HUES6 (cell line): ENCODE data around the gene MEF2A.
A peak's percentile ranks its signal among the peaks of the same experiment; 100 is the strongest.

Source experiments
- H3K27ac ChIP-seq: 2 replicates; pipeline ENCODE4 v1.7.0; 2013; ENCODE audit warnings: low read depth, mild to moderate bottlenecking, low read length, inconsistent platforms
- H3K27me3 ChIP-seq: 2 replicates; pipeline ENCODE4 v1.6.1; 2013; ENCODE audit warnings: low read length; ENCODE audit not compliant: control insufficient read depth, insufficient read depth
- H3K36me3 ChIP-seq: 2 replicates; pipeline ENCODE4 v1.6.1; 2013; ENCODE audit warnings: low read length; ENCODE audit not compliant: control insufficient read depth, insufficient read depth
- H3K4me1 ChIP-seq: 2 replicates; pipeline ENCODE4 v1.6.1; 2013; ENCODE audit warnings: low read length; ENCODE audit not compliant: control insufficient read depth, insufficient read depth
- H3K4me3 ChIP-seq: 2 replicates; pipeline ENCODE4 v1.5.1; 2013; ENCODE audit warnings: low read depth, low read length
- H3K9ac ChIP-seq: one replicate; pipeline ENCODE4 v1.6.1; 2013; ENCODE audit warnings: mild to moderate bottlenecking, low read length
- H3K9me3 ChIP-seq: 2 replicates; pipeline ENCODE4 v1.6.1; 2013; ENCODE audit warnings: low read depth, low read length; ENCODE audit not compliant: control insufficient read depth, insufficient read depth

MEF2A gene

DNA sequence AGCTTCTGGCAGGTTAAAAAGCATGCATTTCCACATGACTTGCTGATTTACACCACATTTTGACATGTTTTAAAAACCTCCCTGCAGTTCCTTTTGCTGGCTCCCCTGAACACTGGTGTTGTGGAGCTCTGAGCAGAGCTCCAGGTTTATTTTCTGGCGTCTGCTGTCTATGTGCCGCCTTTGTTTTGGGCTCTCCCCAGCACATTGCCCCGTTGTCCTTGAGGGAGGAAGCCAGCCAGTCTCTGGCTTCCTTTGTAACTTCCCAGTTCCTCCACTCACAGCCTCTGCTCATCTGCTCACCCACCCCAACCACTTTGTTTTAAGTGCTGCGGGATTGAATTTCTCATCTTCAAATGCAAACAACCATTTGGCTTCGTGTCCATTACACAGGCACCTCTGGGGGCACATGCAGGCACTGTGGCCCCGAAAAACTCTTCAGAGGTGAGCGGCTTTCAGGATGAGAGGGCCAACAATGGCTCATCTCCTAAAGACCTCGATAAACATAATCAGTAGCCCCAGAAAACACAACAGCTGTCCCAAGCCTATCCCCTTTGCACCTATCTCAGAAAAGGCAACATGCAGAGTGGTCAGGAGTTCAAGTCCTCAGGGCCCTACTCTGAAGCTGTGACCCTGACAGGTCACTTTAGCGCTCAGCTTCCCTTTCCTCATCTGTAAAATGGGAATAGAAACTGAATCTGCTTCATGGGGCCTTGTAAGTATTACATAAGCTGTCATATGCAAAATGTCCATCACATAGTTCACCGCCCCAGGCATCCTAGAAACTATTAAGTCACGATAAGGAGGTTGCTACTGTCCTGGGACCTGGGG is 1.3 kb upstream of the MEF2A start:
- no peaks in the 10 kb centered on the region for H3K36me3 ChIP-seq
- H3K4me3 ChIP-seq, result peak overlapping the region; percentile 81
- peak overlapping the region; percentile 52 for H3K9ac ChIP-seq
- H3K27me3 ChIP-seq, result 0 out of 2 replicates have a peak, but pooled peaks cover 4% of the 10 kb centered on the region
- H3K27ac ChIP-seq, result no peak overlapping the region
- no peaks in the 10 kb centered on the region for H3K9me3 ChIP-seq
- H3K4me1 ChIP-seq, result peaks cover 38% of the 10 kb centered on the region

DNA sequence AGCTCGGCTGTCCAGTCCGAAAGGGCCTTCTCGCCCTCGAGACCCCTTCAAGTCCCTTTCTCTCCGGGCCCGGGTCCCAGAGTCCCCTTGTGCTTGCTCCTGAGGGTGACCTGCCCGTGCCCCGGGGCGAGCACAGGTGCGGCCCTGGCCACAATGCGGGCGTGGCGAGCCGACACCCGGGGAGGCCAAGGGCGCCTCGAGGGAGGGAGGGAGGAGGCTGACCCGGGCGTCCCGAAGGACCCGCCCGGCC is 810 bp upstream of the MEF2A start:
- H3K4me3 ChIP-seq, result peak overlapping the region; percentile 81

DNA sequence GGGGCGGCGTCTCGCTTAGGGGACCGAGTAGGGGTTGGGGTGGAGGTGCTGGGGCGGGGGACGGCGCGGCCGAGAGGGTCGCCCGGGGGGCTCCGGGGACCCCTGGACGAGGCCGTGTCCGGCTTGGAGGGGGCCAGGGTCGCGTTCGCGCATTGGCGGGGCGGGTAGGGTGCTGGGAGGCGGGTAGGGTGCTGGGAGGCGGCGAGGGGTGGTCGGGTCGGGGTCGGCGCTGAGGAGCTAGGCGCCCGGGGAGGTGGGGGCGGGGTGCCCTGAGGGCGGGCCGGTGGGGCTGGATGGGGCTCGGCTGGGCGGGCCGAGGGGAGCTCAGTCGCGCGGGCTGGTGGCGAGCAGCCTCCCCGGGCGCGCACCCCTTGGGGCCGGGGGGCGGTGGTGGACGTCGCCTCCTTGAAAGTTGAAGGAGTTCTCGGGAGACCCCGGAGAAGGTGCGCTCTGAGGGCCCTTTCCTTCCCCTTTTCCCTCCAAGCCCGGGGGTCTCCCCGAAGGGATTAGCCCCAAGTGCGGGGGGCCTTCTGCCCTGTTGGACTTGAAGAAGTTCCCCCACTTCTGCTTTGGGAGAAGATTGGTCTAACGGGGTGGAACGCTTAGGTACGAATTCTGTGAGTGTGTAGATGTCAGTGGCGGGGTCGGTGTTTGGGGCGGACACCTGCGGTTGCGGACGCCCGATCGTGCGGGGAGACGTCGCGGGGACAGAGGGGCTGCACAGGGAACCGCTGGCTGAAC is 543 bp downstream of the MEF2A start:
- peak overlapping the region; percentile 66; the same call in 1 of the 2 replicates for H3K27ac ChIP-seq
- H3K9me3 ChIP-seq, result no peaks in the 10 kb centered on the region
- H3K4me3 ChIP-seq, result peak overlapping the region; percentile 81
- 0 out of 2 replicates have a peak, but pooled peaks cover 4% of the 10 kb centered on the region for H3K27me3 ChIP-seq
- H3K36me3 ChIP-seq, result no peaks in the 10 kb centered on the region
- H3K4me1 ChIP-seq, result peaks cover 38% of the 10 kb centered on the region
- H3K9ac ChIP-seq, result peak overlapping the region; percentile 74

More for the DNA sequence above, 810 bp upstream of the MEF2A start:
- Histone ChIP-seq H3K27ac (no peak overlapping the region), H3K9me3 (no peaks in the 10 kb centered on the region), H3K27me3 (0 out of 2 replicates have a peak, but pooled peaks cover 4% of the 10 kb centered on the region), H3K36me3 (no peaks in the 10 kb centered on the region), H3K9ac (peak overlapping the region; percentile 52), H3K4me1 (peaks cover 38% of the 10 kb centered on the region)

DNA sequence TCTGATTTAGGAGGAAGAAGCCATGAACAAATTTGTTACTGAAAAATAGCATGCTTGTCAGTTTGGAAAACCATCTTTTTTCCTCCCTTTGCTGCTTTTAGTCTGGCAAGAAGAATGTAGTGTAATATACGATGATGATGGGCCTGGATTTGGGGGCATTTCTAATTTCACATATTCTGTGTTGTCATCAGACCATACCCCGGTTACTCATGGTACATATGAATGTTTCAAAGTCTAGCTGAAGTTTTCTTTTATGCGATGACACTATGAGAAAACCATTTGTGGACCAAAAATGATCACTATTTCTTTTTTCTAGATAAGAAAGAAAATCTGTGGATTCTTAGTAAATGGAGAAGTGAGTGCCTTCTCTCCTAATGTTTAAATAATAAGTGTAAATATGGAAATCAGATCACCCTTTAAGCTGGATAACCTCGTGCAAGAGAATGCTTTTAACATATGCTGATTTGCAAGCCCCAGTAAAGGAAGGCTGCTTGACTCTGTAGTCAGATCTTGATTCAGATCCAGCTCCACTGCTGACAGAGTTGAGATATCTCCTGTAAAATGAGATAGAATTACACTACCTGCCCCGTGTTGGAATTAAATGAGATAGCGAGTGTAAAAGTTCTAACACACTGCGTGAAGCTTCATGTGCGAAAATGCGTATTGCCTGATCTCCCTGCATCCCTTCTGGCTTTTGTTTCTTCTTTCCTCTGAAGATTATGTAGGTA is 3.0 kb downstream of the MEF2A start:
- H3K9me3 ChIP-seq, result no peaks in the 10 kb centered on the region
- H3K4me3 ChIP-seq, result peak overlapping the region; percentile 24; the same call in 1 of the 2 replicates
- no peaks in the 10 kb centered on the region for H3K36me3 ChIP-seq
- no peak overlapping the region for H3K27ac ChIP-seq
- no peak overlapping the region for H3K9ac ChIP-seq
- peaks cover 30% of the 10 kb centered on the region for H3K4me1 ChIP-seq
- no peaks in the 10 kb centered on the region for H3K27me3 ChIP-seq

DNA sequence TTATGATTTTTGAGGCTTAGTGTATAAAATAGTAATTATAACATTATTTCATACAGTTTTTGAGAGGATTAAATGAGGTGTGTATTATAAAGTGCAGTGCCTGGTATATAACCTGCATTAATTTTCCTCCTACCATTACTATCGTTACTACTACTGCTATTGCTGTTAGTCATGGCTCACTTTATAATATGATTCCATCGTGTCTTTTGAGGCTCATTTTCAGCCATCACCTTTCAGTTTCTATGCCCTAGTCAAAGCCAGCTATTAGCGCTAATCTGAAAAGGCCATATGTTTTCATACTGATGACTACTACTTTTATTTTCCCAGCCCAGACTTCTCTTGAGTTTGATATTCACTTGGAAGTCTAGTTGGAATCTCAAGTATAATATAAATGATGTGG is 5.5 kb downstream of the MEF2A start:
- peaks cover 24% of the 10 kb centered on the region for H3K4me1 ChIP-seq
- H3K9me3 ChIP-seq, result no peaks in the 10 kb centered on the region

DNA sequence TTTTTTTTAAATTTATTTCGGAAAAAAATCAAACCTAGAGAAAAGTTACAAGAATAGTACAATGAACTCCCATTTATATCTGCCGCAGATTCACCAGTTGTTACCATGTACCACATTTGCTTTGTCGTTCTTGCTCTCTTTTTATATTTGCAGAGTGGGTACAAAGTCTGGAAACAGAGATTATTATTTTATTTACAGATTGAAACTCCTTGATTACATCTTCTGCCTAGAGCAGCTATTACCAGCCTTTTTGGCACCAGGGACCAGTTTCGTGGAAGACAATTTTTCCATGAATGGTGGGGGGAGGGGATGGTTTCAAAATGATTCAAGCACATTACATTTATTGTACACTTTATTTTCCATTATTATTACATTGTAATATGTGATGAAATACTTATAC is 8.3 kb downstream of the MEF2A start:
- H3K9ac ChIP-seq, result no peak overlapping the region
- H3K4me1 ChIP-seq, result peaks cover 23% of the 10 kb centered on the region
- no peak overlapping the region for H3K27ac ChIP-seq
- no peaks in the 10 kb centered on the region for H3K36me3 ChIP-seq
- no peak overlapping the region for H3K4me3 ChIP-seq
- H3K27me3 ChIP-seq, result no peaks in the 10 kb centered on the region
- H3K9me3 ChIP-seq, result no peaks in the 10 kb centered on the region

More for the DNA sequence above, 5.5 kb downstream of the MEF2A start:
- Histone ChIP-seq H3K27ac (no peak overlapping the region), H3K4me3 (no peak overlapping the region), H3K27me3 (no peaks in the 10 kb centered on the region), H3K9ac (no peak overlapping the region), H3K36me3 (no peaks in the 10 kb centered on the region)

DNA sequence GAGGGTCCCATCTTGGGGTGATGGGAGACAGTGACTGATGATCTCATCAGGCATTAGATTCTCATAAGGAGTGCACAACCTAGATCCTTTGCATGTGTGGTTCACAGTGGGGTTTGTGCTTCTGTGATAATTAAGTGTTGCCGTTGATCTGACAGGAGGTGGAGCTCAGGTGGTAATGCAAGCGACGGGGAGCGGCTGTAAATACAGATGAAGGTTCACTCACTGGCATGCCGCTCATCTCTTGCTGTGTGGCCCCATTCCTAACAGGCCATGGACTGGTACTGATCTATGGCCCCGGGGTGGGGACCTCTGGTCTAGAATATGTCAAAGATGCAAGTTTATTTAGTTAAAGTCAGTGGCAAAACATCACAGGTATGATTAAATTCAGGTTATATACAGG is 8.7 kb downstream of the MEF2A start:
- Histone ChIP-seq H3K4me1 (peaks cover 24% of the 10 kb centered on the region), H3K4me3 (no peak overlapping the region), H3K27me3 (no peaks in the 10 kb centered on the region), H3K9ac (no peak overlapping the region), H3K36me3 (no peaks in the 10 kb centered on the region), H3K27ac (no peak overlapping the region), H3K9me3 (no peaks in the 10 kb centered on the region)

DNA sequence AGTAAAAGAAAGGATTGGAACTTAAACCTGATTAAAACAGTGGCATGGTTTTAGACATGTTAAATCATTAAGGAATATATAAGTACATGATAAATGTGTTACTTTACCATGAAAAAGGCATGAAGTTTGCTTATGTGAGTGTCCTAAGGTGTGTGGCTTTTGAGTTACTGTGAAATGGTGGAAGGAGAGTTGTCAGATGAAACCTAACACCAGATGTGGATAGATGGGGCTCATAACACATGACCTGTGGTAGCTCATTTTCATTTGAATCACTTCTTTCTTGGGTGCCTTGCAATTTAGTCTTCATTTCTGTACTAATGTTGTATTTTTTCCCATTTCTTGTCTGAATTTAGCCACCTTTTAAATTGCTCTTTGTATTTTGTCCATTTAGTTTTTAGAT is 13.0 kb downstream of the MEF2A start:
- no peak overlapping the region for H3K9ac ChIP-seq
- H3K27me3 ChIP-seq, result no peaks in the 10 kb centered on the region
- no peak overlapping the region; the same call in 1 of the 2 replicates for H3K27ac ChIP-seq
- H3K9me3 ChIP-seq, result peaks cover 3% of the 10 kb centered on the region; the same call in 1 of the 2 replicates
- H3K36me3 ChIP-seq, result no peaks in the 10 kb centered on the region
- H3K4me3 ChIP-seq, result no peak overlapping the region
- H3K4me1 ChIP-seq, result peaks cover 53% of the 10 kb centered on the region

DNA sequence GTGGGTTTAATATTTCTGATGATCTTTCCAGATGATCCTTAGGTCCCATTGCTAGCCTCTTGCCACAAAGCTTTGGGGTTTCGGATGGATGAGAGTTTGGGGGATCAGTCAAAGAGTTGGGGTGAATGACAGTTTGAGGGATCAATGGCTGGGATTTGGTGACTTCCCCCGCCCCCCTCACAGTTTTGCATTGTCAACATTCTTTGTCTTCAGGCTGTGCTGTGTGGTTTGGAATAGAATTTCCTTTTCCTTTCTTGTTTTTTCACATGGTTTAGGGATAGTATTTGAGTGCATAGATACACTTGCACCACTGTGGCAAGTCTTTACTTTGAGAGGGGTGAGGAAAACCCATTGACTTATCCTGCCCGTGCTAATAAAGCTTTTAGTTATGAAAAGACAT is 14.3 kb downstream of the MEF2A start:
- H3K9me3 ChIP-seq, result peaks cover 12% of the 10 kb centered on the region
- no peak overlapping the region for H3K9ac ChIP-seq
- peak overlapping the region; percentile 47; the same call in 1 of the 2 replicates for H3K27ac ChIP-seq
- H3K4me1 ChIP-seq, result peaks cover 48% of the 10 kb centered on the region
- no peaks in the 10 kb centered on the region for H3K36me3 ChIP-seq
- no peak overlapping the region for H3K4me3 ChIP-seq
- no peaks in the 10 kb centered on the region for H3K27me3 ChIP-seq

DNA sequence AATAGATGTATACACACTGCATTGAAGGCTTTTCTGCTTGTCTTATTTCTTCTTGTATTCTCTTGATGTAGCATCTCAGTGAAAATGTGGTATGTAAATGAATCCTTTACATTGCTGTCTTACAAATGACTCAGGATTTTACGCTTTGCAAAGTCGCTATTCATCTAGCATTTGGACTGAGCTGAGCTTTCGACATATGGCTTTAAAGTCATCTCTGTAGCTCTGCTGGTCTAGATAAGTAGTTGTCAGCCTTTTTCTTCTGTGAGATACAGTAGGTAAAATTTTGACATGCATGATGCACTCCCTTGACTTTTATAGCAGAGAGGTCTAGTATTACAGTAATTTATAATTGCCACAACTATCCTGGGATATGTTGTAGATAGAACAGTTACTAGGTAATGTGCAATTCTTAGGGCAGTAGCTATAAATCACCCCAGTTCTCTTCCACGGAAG is 16.8 kb downstream of the MEF2A start:
- Histone ChIP-seq H3K36me3 (no peaks in the 10 kb centered on the region), H3K4me3 (no peak overlapping the region), H3K4me1 (peaks cover 48% of the 10 kb centered on the region), H3K27me3 (no peaks in the 10 kb centered on the region), H3K27ac (no peak overlapping the region), H3K9me3 (peaks cover 24% of the 10 kb centered on the region), H3K9ac (no peak overlapping the region)
